ENCODE measurements around the gene BTBD2.

- TF ChIP-seq EZH2 (IDR thresholded peaks at IDR 0.05; ENCODE audit: borderline replicate concordance): no peak
- TF ChIP-seq CTCF (IDR thresholded peaks at IDR 0.05; ENCODE audit: poor library complexity): no peak
- no peak for TF ChIP-seq EZH2phosphoT487 (IDR thresholded peaks at IDR 0.05; ENCODE audit: low read depth, severe bottlenecking, unreplicated experiment)
These were observed 72.5 kb downstream of the BTBD2 start for GRCh38 chr19:1942934-1943555.

Data from hepatocyte (in vitro differentiated cells).